Nephron (organoid): ENCODE measurements around the gene MOB3B.
A peak's percentile ranks its signal among the peaks of the same experiment; 100 is the strongest.

Experiments used
- H3K27ac Mint-ChIP-seq, 3 experiments: 2 replicates each; pipeline ENCODE4 v1.8.0; 2020; ENCODE audit warnings: mixed read lengths in 3 of 3, mild to moderate bottlenecking in 2 of 3, moderate library complexity in 1 of 3
- H3K27me3 Mint-ChIP-seq: 2 replicates; pipeline ENCODE4 v1.8.0; 2021; ENCODE audit warnings: low read depth, mild to moderate bottlenecking, moderate library complexity, mixed read lengths
- H3K36me3 Mint-ChIP-seq: 2 replicates; pipeline ENCODE4 v1.8.0; 2020; ENCODE audit warnings: low read depth, mixed read lengths
- H3K4me1 Mint-ChIP-seq: 2 replicates; pipeline ENCODE4 v1.8.0; 2020; ENCODE audit warnings: mixed read lengths
- H3K4me3 Mint-ChIP-seq, 3 experiments: 2 replicates each; pipeline ENCODE4 v1.8.0; 2020; ENCODE audit warnings: mild to moderate bottlenecking in 3 of 3, mixed read lengths in 3 of 3, moderate library complexity in 2 of 3
- H3K9me3 Mint-ChIP-seq: 2 replicates; pipeline ENCODE4 v1.8.0; 2020; ENCODE audit warnings: mixed read lengths
- CTCF ChIP-seq, 3 experiments: fragments of 200-600 bp; sonication (generic); IDR thresholded peaks; one replicate each; pipeline ENCODE4 v1.5.0; 2021; ENCODE audit warnings: antibody characterized with exemption in 3 of 3; ENCODE audit not compliant: unreplicated experiment in 3 of 3

MOB3B gene

GRCh38 chr9:27297050-27297449, 232.6 kb downstream of the MOB3B start, which contains the start of gene EQTN:
Gene EQTN (minus strand): TSS chr9:27297150. CDS start chr9:27297055, 95 bp downstream.
- H3K9me3 Mint-ChIP-seq, result peaks cover 3% of the 10 kb centered on the region
- H3K27ac Mint-ChIP-seq, result no peak within 1 kb of the TSS
- no peak within 1 kb of the TSS for H3K4me3 Mint-ChIP-seq
- H3K36me3 Mint-ChIP-seq, result no peaks in the 10 kb centered on the region
- no peak for TF ChIP-seq CTCF (IDR thresholded peaks at IDR 0.05; ENCODE audit: unreplicated experiment in 3 of 3)
- H3K27me3 Mint-ChIP-seq, result no peaks in the 10 kb centered on the region
- peaks cover 19% of the 10 kb centered on the region for H3K4me1 Mint-ChIP-seq

GRCh38 chr9:27293996-27294395, 235.6 kb downstream of the MOB3B start:
- H3K9me3 Mint-ChIP-seq, result peaks cover 3% of the 10 kb centered on the region
- H3K36me3 Mint-ChIP-seq, result no peaks in the 10 kb centered on the region
- H3K4me3 Mint-ChIP-seq, result peak overlapping the region in 1 of 3 experiments; percentile 7
- no peak for TF ChIP-seq CTCF (IDR thresholded peaks at IDR 0.05; ENCODE audit: unreplicated experiment in 3 of 3)
- H3K4me1 Mint-ChIP-seq, result peaks cover 19% of the 10 kb centered on the region
- H3K27me3 Mint-ChIP-seq, result no peaks in the 10 kb centered on the region
- H3K27ac Mint-ChIP-seq, result peak overlapping the region in 1 of 3 experiments; percentile 52

- Mint-ChIP-seq H3K27ac (peak overlapping the region; percentile 45 to 52 (median 49)), H3K4me1 (peaks cover 19% of the 10 kb centered on the region), H3K27me3 (no peaks in the 10 kb centered on the region), H3K4me3 (no peak overlapping the region), H3K36me3 (no peaks in the 10 kb centered on the region), H3K9me3 (peaks cover 3% of the 10 kb centered on the region)
- TF ChIP-seq CTCF (IDR thresholded peaks at IDR 0.05; ENCODE audit: unreplicated experiment in 3 of 3), result no peak
Observed at GRCh38 chr9:27292659-27293405, 236.8 kb downstream of the MOB3B start.

- no peak for TF ChIP-seq CTCF (IDR thresholded peaks at IDR 0.05; ENCODE audit: unreplicated experiment in 3 of 3)
- H3K9me3 Mint-ChIP-seq, result peaks cover 3% of the 10 kb centered on the region
- no peaks in the 10 kb centered on the region for H3K36me3 Mint-ChIP-seq
- peaks cover 19% of the 10 kb centered on the region for H3K4me1 Mint-ChIP-seq
- H3K27ac Mint-ChIP-seq, result no peak overlapping the region
- no peaks in the 10 kb centered on the region for H3K27me3 Mint-ChIP-seq
- H3K4me3 Mint-ChIP-seq, result no peak overlapping the region
Observed at GRCh38 chr9:27291292-27291691, 238.3 kb downstream of the MOB3B start.

GRCh38 chr9:27282269-27282668, 247.3 kb downstream of the MOB3B start:
- no peak overlapping the region for H3K27ac Mint-ChIP-seq
- no peak for TF ChIP-seq CTCF (IDR thresholded peaks at IDR 0.05; ENCODE audit: unreplicated experiment in 3 of 3)
- H3K36me3 Mint-ChIP-seq, result no peaks in the 10 kb centered on the region
- peaks cover 13% of the 10 kb centered on the region for H3K4me1 Mint-ChIP-seq
- no peaks in the 10 kb centered on the region for H3K27me3 Mint-ChIP-seq
- no peaks in the 10 kb centered on the region for H3K9me3 Mint-ChIP-seq
- no peak overlapping the region for H3K4me3 Mint-ChIP-seq

GRCh38 chr9:27280860-27281259, 248.8 kb downstream of the MOB3B start:
- H3K4me3 Mint-ChIP-seq, result no peak overlapping the region
- peaks cover 13% of the 10 kb centered on the region for H3K4me1 Mint-ChIP-seq
- H3K9me3 Mint-ChIP-seq, result no peaks in the 10 kb centered on the region
- peak overlapping the region in 2 of 3 experiments; percentile 46 to 56 for H3K27ac Mint-ChIP-seq
- H3K36me3 Mint-ChIP-seq, result no peaks in the 10 kb centered on the region
- TF ChIP-seq CTCF (IDR thresholded peaks at IDR 0.05; ENCODE audit: unreplicated experiment in 3 of 3), result no peak
- no peaks in the 10 kb centered on the region for H3K27me3 Mint-ChIP-seq
